OCI-LY3 (cell line): ENCODE results near the gene FLNB.

ENCODE experiments used
- EZH2phosphoT487 ChIP-seq: fragments of 200-600 bp; shearing (Covaris generic); IDR thresholded peaks from 2 replicates; pipeline ENCODE4 v1.6.1; 2018; ENCODE audit warnings: antibody characterized with exemption, mixed run types, low read depth
- TF ChIP-seq, protein P1 (sequence below): fragments of 200-600, 300-600 bp; sonication (generic); IDR thresholded peaks from 2 replicates; pipeline ENCODE4 v1.5.1; 2014; ENCODE audit warnings: antibody characterized with exemption, low read length, low read depth

GRCh38 chr3:58008141-58009025 lies at the start of gene FLNB:
- TF ChIP-seq, protein P1, sequence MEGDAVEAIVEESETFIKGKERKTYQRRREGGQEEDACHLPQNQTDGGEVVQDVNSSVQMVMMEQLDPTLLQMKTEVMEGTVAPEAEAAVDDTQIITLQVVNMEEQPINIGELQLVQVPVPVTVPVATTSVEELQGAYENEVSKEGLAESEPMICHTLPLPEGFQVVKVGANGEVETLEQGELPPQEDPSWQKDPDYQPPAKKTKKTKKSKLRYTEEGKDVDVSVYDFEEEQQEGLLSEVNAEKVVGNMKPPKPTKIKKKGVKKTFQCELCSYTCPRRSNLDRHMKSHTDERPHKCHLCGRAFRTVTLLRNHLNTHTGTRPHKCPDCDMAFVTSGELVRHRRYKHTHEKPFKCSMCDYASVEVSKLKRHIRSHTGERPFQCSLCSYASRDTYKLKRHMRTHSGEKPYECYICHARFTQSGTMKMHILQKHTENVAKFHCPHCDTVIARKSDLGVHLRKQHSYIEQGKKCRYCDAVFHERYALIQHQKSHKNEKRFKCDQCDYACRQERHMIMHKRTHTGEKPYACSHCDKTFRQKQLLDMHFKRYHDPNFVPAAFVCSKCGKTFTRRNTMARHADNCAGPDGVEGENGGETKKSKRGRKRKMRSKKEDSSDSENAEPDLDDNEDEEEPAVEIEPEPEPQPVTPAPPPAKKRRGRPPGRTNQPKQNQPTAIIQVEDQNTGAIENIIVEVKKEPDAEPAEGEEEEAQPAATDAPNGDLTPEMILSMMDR: peak; percentile 76
- TF ChIP-seq EZH2phosphoT487: no peak
